HG03565 (cell line): ENCODE data around the gene PLA2G5.
"Not testable (repeated sequence)": the region's sequence is repeated elsewhere in the genome, so short reads cannot be mapped to it uniquely, and the experiment has no call there.

Source experiments
- ATAC-seq: cut with Tn5 transposase; IDR thresholded peaks from one replicate; pipeline ENCODE4 v1.9.1; 2021; ENCODE audit warnings: mild to moderate bottlenecking, moderate library complexity; ENCODE audit not compliant: unreplicated experiment

Gene PLA2G5

GRCh38 chr1:20069874-20070273 lies at the start of gene PLA2G5:
TSS of gene PLA2G5 (plus strand) at chr1:20070194. CDS start at chr1:20084831, 14,637 bp downstream.
- no peak for ATAC-seq

- ATAC-seq, result no peak
These were observed 41.9 kb upstream of the PLA2G5 start for GRCh38 chr1:20028125-20028524.

GRCh38 chr1:20028726-20029125 lies 41.3 kb upstream of the PLA2G5 start:
- ATAC-seq, result no peak

- no peak for ATAC-seq
These were observed 40.6 kb upstream of the PLA2G5 start for GRCh38 chr1:20029178-20029912.

- not testable (repeated sequence) for ATAC-seq
These were observed 39.4 kb upstream of the PLA2G5 start for GRCh38 chr1:20030436-20031151.

GRCh38 chr1:20031161-20031560 lies 38.8 kb upstream of the PLA2G5 start:
- no peak for ATAC-seq

- no peak for ATAC-seq
These were observed 38.2 kb upstream of the PLA2G5 start for GRCh38 chr1:20031836-20032235.

- ATAC-seq, result no peak
These were observed 37.6 kb upstream of the PLA2G5 start for GRCh38 chr1:20032425-20032824.

- ATAC-seq, result no peak
These were observed 36.6 kb upstream of the PLA2G5 start for GRCh38 chr1:20033420-20033819.

GRCh38 chr1:20035114-20035513 lies 34.9 kb upstream of the PLA2G5 start:
- ATAC-seq, result no peak

GRCh38 chr1:20037877-20038276 lies 32.1 kb upstream of the PLA2G5 start:
- ATAC-seq, result no peak

- no peak for ATAC-seq
These were observed 22.9 kb upstream of the PLA2G5 start for GRCh38 chr1:20047096-20047495.

GRCh38 chr1:20048563-20048962 lies 21.4 kb upstream of the PLA2G5 start:
- ATAC-seq, result no peak

GRCh38 chr1:20049056-20049798 lies 20.8 kb upstream of the PLA2G5 start:
- ATAC-seq, result not testable (repeated sequence)

GRCh38 chr1:20051218-20051829 lies 18.7 kb upstream of the PLA2G5 start:
- ATAC-seq, result no peak

GRCh38 chr1:20052386-20052785 lies 17.6 kb upstream of the PLA2G5 start:
- ATAC-seq, result no peak

GRCh38 chr1:20057886-20058420 lies 12.0 kb upstream of the PLA2G5 start:
- no peak for ATAC-seq

GRCh38 chr1:20058531-20058930 lies 11.5 kb upstream of the PLA2G5 start:
- no peak for ATAC-seq

- no peak for ATAC-seq
These were observed 10.1 kb upstream of the PLA2G5 start for GRCh38 chr1:20059847-20060246.

GRCh38 chr1:20060791-20061190 lies 9.2 kb upstream of the PLA2G5 start:
- not testable (repeated sequence) for ATAC-seq

GRCh38 chr1:20061866-20062265 lies 8.1 kb upstream of the PLA2G5 start:
- ATAC-seq, result no peak
